Astrocyte (in vitro differentiated cells and primary cell): Measurements from ENCODE around the gene ITGB2. TPM values are rescaled to one million over a fixed set of nuclear protein-coding genes. Genes with fewer than 3 reads are reported as not detected.

ENCODE experiments used
- DNase-seq: peaks from one replicate; pipeline ENCODE4 v3.0.0-alpha.2; 2010; ENCODE audit warnings: low read depth
- FAIRE-seq: peaks from 2 replicates; lab custom pipeline; 2011; peaks lifted over from hg19 to GRCh38; lab: Jason Lieb, UNC
- H2AFZ ChIP-seq: 2 replicates; pipeline ENCODE4 v1.6.0; 2012; ENCODE audit warnings: low read depth, low read length, inconsistent platforms
- H3K27ac ChIP-seq: 2 replicates; pipeline ENCODE4 v1.5.1; 2011; ENCODE audit warnings: low read depth, low read length, inconsistent platforms
- H3K27me3 ChIP-seq: 2 replicates; pipeline ENCODE4 v1.6.0; 2011; ENCODE audit warnings: low read length, inconsistent platforms; ENCODE audit not compliant: insufficient read depth
- H3K36me3 ChIP-seq: 2 replicates; pipeline ENCODE4 v1.5.1; 2011; ENCODE audit warnings: low read length, inconsistent platforms; ENCODE audit not compliant: insufficient read depth
- H3K4me1 ChIP-seq: 2 replicates; pipeline ENCODE4 v1.5.1; 2011; ENCODE audit warnings: low read length, inconsistent platforms; ENCODE audit not compliant: insufficient read depth
- H3K4me2 ChIP-seq: 2 replicates; pipeline ENCODE4 v1.6.0; 2012; ENCODE audit warnings: low read length, inconsistent platforms
- H3K4me3 ChIP-seq: 2 replicates; pipeline ENCODE4 v1.5.1; 2011; ENCODE audit warnings: low read depth, mild to moderate bottlenecking, low read length, inconsistent platforms; ENCODE audit not compliant: insufficient read depth
- H3K79me2 ChIP-seq: 2 replicates; pipeline ENCODE4 v1.6.0; 2012; ENCODE audit warnings: mild to moderate bottlenecking, low read length, inconsistent platforms; ENCODE audit not compliant: insufficient read depth
- H3K9ac ChIP-seq: 2 replicates; pipeline ENCODE4 v1.6.0; 2012; ENCODE audit warnings: mild to moderate bottlenecking, low read length, inconsistent platforms
- H3K9me3 ChIP-seq: 2 replicates; pipeline ENCODE4 v1.5.1; 2012; ENCODE audit warnings: low read depth, mild to moderate bottlenecking, low read length, inconsistent platforms; ENCODE audit not compliant: insufficient read depth
- H4K20me1 ChIP-seq: 2 replicates; pipeline ENCODE4 v1.6.0; 2012; ENCODE audit warnings: low read length, inconsistent platforms; ENCODE audit not compliant: insufficient read depth
- H3K27ac Mint-ChIP-seq: one replicate; pipeline ENCODE4 v1.8.0; 2021; ENCODE audit warnings: mild to moderate bottlenecking, mixed read lengths; ENCODE audit not compliant: unreplicated experiment
- H3K27me3 Mint-ChIP-seq: one replicate; pipeline ENCODE4 v1.8.0; 2021; ENCODE audit warnings: low read depth, mixed read lengths; ENCODE audit not compliant: unreplicated experiment
- H3K36me3 Mint-ChIP-seq: one replicate; pipeline ENCODE4 v1.8.0; 2021; ENCODE audit warnings: low read depth, mixed read lengths; ENCODE audit not compliant: unreplicated experiment
- H3K4me1 Mint-ChIP-seq: one replicate; pipeline ENCODE4 v1.8.0; 2021; ENCODE audit warnings: low read depth, mixed read lengths; ENCODE audit not compliant: unreplicated experiment
- H3K4me3 Mint-ChIP-seq: one replicate; pipeline ENCODE4 v1.8.0; 2021; ENCODE audit warnings: mild to moderate bottlenecking, moderate library complexity, mixed read lengths; ENCODE audit not compliant: unreplicated experiment
- H3K9me3 Mint-ChIP-seq: one replicate; pipeline ENCODE4 v1.8.0; 2021; ENCODE audit warnings: mild to moderate bottlenecking, mixed read lengths; ENCODE audit not compliant: unreplicated experiment
- EZH2 ChIP-seq: IDR thresholded peaks from 2 replicates; pipeline ENCODE4 v1.6.1; 2012; ENCODE audit warnings: mild to moderate bottlenecking, low read length, inconsistent platforms; ENCODE audit not compliant: insufficient read depth
- total RNA-seq: library from RNA; stranded (reverse); gene quantifications from 2 replicates; pipeline ENCODE4 v1.2.1, GENCODE V29; 2021
- TF ChIP-seq, protein P1 (sequence below): IDR thresholded peaks from 2 replicates; pipeline ENCODE4 v1.5.1; 2011; ENCODE audit warnings: low read depth, mild to moderate bottlenecking, inconsistent platforms, low read length, moderate library complexity; ENCODE audit not compliant: insufficient read depth

Gene ITGB2
- total RNA-seq, 1 donor from 2014 or later: 0.61 TPM

DNA sequence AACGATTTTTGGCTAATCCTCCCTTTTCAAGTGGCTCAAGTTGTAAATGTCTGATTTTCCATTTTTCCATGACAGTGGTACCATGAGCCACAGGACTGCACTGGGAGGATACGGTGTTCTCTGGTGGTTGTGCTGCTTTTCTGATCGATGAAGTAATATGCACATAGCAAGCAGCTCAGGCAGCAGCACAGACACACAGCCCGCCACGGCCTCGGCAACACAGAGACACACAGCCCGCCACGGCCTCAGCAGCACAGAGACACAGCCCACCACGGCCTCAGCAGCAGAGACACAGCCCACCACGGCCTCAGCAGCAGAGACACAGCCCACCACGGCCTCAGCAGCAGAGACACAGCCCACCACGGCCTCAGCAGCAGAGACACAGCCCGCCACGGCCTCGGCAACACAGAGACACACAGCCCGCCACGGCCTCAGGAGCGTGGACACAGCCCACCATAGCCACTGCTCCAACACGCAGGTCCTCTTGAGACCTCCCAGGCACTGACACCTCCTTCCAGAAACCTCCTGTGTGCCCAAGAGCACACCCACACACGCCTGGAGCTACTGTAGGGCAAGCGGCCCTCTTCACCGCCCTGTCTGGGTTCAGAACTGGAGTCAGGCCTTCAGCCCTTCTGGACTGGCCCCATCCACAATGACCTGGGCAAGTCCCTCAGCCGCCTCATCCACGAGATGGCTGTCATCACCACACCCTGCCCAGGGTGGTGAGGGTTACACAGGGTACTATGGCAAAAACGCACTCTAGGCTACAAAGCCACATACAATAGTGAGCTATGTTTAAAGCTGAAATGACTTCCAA lies 57.6 kb downstream of the ITGB2 start:
- peaks cover 98% of the 10 kb centered on the region for H3K79me2 ChIP-seq
- no peak overlapping the region for H2AFZ ChIP-seq
- FAIRE-seq (no peak), DNase-seq (no peak)
- H4K20me1 ChIP-seq: peaks cover 98% of the 10 kb centered on the region
- Mint-ChIP-seq H3K36me3 (peaks cover 30% of the 10 kb centered on the region), H3K4me1 (peaks cover 34% of the 10 kb centered on the region), H3K27me3 (no peaks in the 10 kb centered on the region), H3K9me3 (no peaks in the 10 kb centered on the region), H3K4me3 (no peak overlapping the region), H3K27ac (no peak overlapping the region)
- H3K4me3 ChIP-seq: no peak overlapping the region
- H3K4me2 ChIP-seq: no peak overlapping the region
- H3K4me1 ChIP-seq: peaks cover 27% of the 10 kb centered on the region
- no peaks in the 10 kb centered on the region for H3K27me3 ChIP-seq
- H3K36me3 ChIP-seq: peaks cover 16% of the 10 kb centered on the region
- H3K27ac ChIP-seq: no peak overlapping the region
- no peaks in the 10 kb centered on the region for H3K9me3 ChIP-seq
- no peak for TF ChIP-seq EZH2
- TF ChIP-seq, protein P1, sequence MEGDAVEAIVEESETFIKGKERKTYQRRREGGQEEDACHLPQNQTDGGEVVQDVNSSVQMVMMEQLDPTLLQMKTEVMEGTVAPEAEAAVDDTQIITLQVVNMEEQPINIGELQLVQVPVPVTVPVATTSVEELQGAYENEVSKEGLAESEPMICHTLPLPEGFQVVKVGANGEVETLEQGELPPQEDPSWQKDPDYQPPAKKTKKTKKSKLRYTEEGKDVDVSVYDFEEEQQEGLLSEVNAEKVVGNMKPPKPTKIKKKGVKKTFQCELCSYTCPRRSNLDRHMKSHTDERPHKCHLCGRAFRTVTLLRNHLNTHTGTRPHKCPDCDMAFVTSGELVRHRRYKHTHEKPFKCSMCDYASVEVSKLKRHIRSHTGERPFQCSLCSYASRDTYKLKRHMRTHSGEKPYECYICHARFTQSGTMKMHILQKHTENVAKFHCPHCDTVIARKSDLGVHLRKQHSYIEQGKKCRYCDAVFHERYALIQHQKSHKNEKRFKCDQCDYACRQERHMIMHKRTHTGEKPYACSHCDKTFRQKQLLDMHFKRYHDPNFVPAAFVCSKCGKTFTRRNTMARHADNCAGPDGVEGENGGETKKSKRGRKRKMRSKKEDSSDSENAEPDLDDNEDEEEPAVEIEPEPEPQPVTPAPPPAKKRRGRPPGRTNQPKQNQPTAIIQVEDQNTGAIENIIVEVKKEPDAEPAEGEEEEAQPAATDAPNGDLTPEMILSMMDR: no peak
- no peak overlapping the region for H3K9ac ChIP-seq

- H3K4me3 ChIP-seq: no peak overlapping the region
- no peaks in the 10 kb centered on the region for H3K27me3 ChIP-seq
- no peak overlapping the region for H3K9ac ChIP-seq
- H3K79me2 ChIP-seq: peaks cover 98% of the 10 kb centered on the region
- DNase-seq: no peak
- H3K9me3 ChIP-seq: no peaks in the 10 kb centered on the region
- H4K20me1 ChIP-seq: peaks cover 98% of the 10 kb centered on the region
- FAIRE-seq: no peak
- H3K4me2 ChIP-seq: no peak overlapping the region
- Mint-ChIP-seq H3K4me1 (peaks cover 4% of the 10 kb centered on the region), H3K9me3 (no peaks in the 10 kb centered on the region), H3K27ac (no peak overlapping the region), H3K27me3 (peaks cover 2% of the 10 kb centered on the region), H3K4me3 (no peak overlapping the region), H3K36me3 (peaks cover 33% of the 10 kb centered on the region)
- peaks cover 24% of the 10 kb centered on the region for H3K36me3 ChIP-seq
- H3K27ac ChIP-seq: no peak overlapping the region
- TF ChIP-seq EZH2: no peak
- TF ChIP-seq, protein P1: no peak
- H3K4me1 ChIP-seq: no peaks in the 10 kb centered on the region
- no peak overlapping the region for H2AFZ ChIP-seq
Observed at GRCh38 chr21:44858791-44859190, 61.9 kb downstream of the ITGB2 start.

GRCh38 chr21:44858291-44858690 lies 62.4 kb downstream of the ITGB2 start:
- Histone ChIP-seq H3K4me3 (no peak overlapping the region), H3K36me3 (peaks cover 19% of the 10 kb centered on the region), H3K9me3 (no peaks in the 10 kb centered on the region), H2AFZ (no peak overlapping the region), H3K4me1 (no peaks in the 10 kb centered on the region), H3K79me2 (peaks cover 97% of the 10 kb centered on the region), H3K27ac (no peak overlapping the region), H3K4me2 (no peak overlapping the region), H4K20me1 (peaks cover 98% of the 10 kb centered on the region), H3K9ac (no peak overlapping the region), H3K27me3 (no peaks in the 10 kb centered on the region)
- peaks cover 36% of the 10 kb centered on the region for H3K36me3 Mint-ChIP-seq
- TF ChIP-seq EZH2: no peak
- TF ChIP-seq, protein P1: no peak
- FAIRE-seq (no peak), DNase-seq (no peak)
- H3K27ac Mint-ChIP-seq: no peak overlapping the region
- H3K4me1 Mint-ChIP-seq: peaks cover 4% of the 10 kb centered on the region
- H3K4me3 Mint-ChIP-seq: no peak overlapping the region
- no peaks in the 10 kb centered on the region for H3K9me3 Mint-ChIP-seq
- peaks cover 2% of the 10 kb centered on the region for H3K27me3 Mint-ChIP-seq
